ACC112 (cell line): ENCODE measurements around the gene ACOXL.

Source experiments
- H2AFZ ChIP-seq: fragments of 200-600 bp; sonication (generic); one replicate; pipeline ENCODE4 v1.6.0; 2017; ENCODE audit warnings: antibody characterized with exemption, low read length; ENCODE audit not compliant: unreplicated experiment
- H3K27ac ChIP-seq: fragments of 200-600 bp; sonication (generic); 2 replicates; pipeline ENCODE4 v1.5.1; 2014; ENCODE audit warnings: low read depth, mild to moderate bottlenecking, antibody characterized with exemption, low read length, moderate library complexity
- H3K27me3 ChIP-seq: fragments of 200-600 bp; sonication (generic); 2 replicates; pipeline ENCODE4 v1.6.1; 2014; ENCODE audit warnings: mild to moderate bottlenecking, antibody characterized with exemption, low read length, moderate library complexity, mixed read lengths; ENCODE audit not compliant: insufficient read depth
- H3K36me3 ChIP-seq: fragments of 200-600 bp; sonication (generic); 2 replicates; pipeline ENCODE4 v1.6.1; 2016; ENCODE audit warnings: mild to moderate bottlenecking, antibody characterized with exemption, low read length, moderate library complexity, mixed read lengths; ENCODE audit not compliant: insufficient read depth
- H3K4me1 ChIP-seq: fragments of 200-600 bp; sonication (generic); one replicate; pipeline ENCODE4 v1.6.1; 2016; ENCODE audit warnings: low read length, mixed read lengths; ENCODE audit not compliant: insufficient read depth, unreplicated experiment, control insufficient read depth
- H3K4me3 ChIP-seq: fragments of 200-600 bp; sonication (generic); 2 replicates; pipeline ENCODE4 v1.5.1; 2014; ENCODE audit warnings: mild to moderate bottlenecking, low read depth, low read length
- H3K79me2 ChIP-seq: fragments of 200-600 bp; sonication (generic); one replicate; pipeline ENCODE4 v1.6.0; 2016; ENCODE audit warnings: low read length; ENCODE audit not compliant: control insufficient read depth, unreplicated experiment, insufficient read depth

The ACOXL gene

DNA sequence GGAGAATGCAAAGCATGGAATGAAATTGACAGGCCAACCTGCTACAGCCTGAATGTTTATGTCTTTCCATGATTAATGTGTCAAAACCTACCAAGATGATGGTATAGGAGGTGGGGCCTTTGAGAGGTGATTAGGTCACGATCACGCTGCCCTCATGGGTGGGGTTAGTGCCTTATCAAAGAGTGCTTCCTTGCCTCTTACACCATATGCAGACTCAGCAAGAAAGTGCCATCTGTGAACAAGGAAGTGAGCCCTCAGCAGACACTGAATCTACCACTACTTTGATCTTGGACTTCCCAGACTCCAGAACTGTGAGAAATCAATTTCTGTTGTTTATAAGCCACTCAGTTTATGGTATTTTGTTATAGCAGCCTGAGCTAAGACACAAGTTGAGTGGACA, 240.9 kb downstream of the ACOXL start:
- H3K27ac ChIP-seq: no peak overlapping the region
- H3K79me2 ChIP-seq: no peaks in the 10 kb centered on the region
- no peaks in the 10 kb centered on the region for H3K36me3 ChIP-seq
- H2AFZ ChIP-seq: no peak overlapping the region
- H3K27me3 ChIP-seq: peaks cover 97% of the 10 kb centered on the region
- no peaks in the 10 kb centered on the region for H3K4me1 ChIP-seq
- H3K4me3 ChIP-seq: no peak overlapping the region

DNA sequence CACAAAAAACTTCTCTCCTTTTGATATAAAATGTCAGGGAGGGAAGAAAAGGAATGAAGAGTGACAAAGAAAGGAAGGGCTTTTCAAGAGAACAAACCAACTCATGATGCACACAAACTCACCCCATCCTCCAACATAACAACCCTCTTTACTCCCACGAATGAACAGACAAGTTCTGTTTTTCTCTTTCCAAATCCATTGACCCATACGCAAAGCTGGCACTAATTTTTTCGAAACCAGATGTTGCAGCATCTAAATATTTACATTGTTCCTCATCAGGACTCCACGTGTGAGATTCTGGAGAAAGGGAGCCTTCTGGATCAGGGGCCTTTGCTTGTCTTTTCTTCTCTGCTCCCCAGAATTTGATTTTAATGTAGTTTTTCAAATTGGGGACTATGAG, 245.0 kb downstream of the ACOXL start:
- Histone ChIP-seq H3K4me1 (no peaks in the 10 kb centered on the region), H3K79me2 (no peaks in the 10 kb centered on the region), H3K27ac (no peak overlapping the region), H3K4me3 (no peak overlapping the region), H2AFZ (no peak overlapping the region), H3K27me3 (peaks cover 72% of the 10 kb centered on the region), H3K36me3 (no peaks in the 10 kb centered on the region)

DNA sequence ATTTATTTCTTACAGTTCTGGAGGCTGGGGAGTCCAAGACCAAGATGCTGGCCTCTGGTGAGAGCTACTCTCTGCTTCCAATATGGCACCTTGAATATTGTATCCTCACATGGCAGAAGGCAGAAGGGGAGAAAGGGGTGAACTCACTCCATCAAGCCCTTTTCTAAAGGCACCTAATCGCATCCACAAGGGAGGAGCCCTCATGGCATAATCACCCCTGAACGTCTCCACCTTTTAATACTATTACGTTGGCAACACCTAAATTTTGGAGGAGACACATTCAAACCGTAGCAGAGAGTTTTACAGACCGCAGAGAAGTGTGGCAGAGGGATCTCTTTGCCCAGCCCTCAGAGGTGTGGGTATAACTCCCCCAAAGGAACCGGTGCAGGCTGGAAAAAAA, 245.8 kb downstream of the ACOXL start:
- Histone ChIP-seq H2AFZ (no peak overlapping the region), H3K79me2 (no peaks in the 10 kb centered on the region), H3K27ac (no peak overlapping the region), H3K4me3 (no peak overlapping the region), H3K36me3 (no peaks in the 10 kb centered on the region), H3K4me1 (no peaks in the 10 kb centered on the region), H3K27me3 (peaks cover 71% of the 10 kb centered on the region)

DNA sequence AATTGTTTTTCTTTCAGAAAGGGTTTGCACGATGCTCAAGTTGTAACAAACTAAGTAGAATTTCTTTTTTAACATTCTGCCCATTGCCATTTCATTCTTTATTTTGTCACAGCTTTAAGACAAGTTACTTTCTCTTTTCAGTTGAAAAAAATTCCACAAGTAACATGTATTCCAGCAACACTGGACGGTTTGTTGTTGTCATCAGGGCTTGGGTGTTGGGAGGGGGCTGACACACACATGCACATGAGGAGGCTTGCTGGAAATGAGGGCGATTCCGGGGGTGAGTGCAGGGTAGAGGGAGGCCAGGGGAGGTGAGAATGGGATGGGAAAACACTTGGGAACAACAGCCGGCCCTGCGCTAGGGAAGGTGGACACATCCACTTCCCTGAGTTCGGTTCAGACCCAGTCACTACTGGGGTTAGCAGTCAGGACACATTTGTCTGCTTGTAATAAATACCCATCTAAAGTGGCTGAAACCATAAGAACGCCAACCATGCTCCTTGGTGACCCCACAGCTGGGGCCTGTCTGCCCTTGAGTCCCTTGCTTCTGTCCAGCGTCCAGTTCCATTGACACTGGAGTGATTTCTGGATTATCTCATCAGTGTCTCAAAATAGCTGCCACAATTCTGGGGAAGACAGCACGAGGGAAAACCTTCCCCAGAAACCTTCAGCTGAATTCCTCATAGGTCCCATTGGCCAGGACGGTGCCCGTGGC, 246.5 kb downstream of the ACOXL start:
- Histone ChIP-seq H3K36me3 (no peaks in the 10 kb centered on the region), H3K79me2 (no peaks in the 10 kb centered on the region), H3K27ac (no peak overlapping the region), H2AFZ (no peak overlapping the region), H3K4me1 (no peaks in the 10 kb centered on the region), H3K27me3 (peaks cover 69% of the 10 kb centered on the region), H3K4me3 (no peak overlapping the region)

DNA sequence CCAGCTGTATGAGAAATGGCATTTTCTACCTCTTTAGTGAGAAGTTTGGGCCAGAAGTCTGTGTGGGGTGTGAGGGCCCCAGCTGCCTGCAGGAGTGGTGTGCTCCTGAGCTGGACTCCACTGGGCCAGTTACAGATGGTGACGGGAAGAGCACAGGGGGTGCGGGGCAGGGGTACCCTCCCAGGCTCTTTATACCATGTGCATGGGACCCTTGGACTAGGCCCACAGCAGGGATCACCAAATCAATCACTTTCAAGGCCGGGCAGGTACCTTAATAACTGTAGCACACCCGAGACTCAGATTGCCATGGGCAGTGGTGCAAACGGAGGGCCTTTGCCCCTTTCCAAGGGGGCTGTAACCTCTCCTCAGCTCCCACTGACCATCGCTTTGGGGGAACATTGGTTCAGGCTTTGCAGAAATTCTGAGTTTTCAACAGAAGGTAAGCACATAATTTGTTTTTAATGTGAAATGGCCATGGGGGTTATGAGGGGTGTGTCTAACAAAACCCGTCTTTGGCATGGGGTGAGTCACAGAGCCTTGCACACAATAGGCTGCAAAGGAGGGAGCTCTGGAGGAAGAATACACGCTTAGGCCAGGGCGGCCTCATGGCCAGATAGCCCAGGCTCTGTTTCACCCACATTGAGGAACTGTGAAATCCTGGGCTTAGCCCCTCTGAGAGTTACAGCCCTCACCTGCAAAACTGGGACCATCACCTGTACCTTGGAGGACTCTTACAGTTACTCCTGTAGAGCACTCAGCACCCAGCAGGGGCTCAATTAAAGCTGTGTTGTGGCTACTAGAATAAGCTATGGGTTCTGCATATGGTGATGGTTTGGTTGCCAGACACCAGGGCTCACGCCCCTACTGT, 247.3 kb downstream of the ACOXL start:
- H3K36me3 ChIP-seq: no peaks in the 10 kb centered on the region

DNA sequence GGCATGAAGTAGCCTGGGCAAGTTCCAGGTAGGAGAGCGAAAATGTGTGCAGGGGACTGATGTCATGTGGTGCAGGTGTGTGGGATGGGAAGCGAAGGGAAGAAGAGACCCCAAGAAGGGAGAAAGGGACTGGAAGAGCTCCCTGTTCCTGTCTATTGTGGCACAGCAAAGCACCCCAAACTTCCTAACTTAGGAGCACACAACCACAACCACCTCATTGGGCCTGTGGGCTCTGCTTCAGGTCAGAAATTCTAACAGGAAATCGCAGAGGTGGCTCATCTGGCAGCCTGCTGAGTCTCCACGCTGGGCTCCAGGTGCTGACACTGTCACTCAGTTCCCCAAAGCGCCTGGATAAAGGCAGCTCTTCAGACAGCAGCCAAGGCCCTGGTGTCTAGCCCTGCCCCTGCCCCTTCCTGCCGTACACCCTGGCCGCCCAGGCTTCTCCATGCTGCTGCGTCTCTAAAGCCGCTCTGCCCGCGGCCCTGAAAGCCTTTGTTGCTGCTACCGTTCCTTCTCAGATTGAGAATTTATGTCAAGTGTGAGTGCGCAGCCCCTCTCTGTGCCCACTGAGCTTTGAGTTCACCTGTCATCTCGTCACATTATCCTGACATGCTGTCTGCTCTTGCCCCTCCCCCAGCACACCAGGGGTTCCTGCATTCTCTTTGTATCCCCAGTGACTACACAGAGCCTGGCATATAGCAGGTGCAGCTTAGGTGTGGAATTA, 248.1 kb downstream of the ACOXL start:
- Histone ChIP-seq H3K4me1 (no peaks in the 10 kb centered on the region), H3K4me3 (no peak overlapping the region), H3K36me3 (no peaks in the 10 kb centered on the region), H3K27me3 (peaks cover 62% of the 10 kb centered on the region), H2AFZ (no peak overlapping the region), H3K27ac (no peak overlapping the region), H3K79me2 (no peaks in the 10 kb centered on the region)

More for the DNA sequence above, 247.3 kb downstream of the ACOXL start:
- H2AFZ ChIP-seq: no peak overlapping the region
- no peaks in the 10 kb centered on the region for H3K79me2 ChIP-seq
- H3K4me1 ChIP-seq: no peaks in the 10 kb centered on the region
- H3K27ac ChIP-seq: no peak overlapping the region
- no peak overlapping the region for H3K4me3 ChIP-seq
- peaks cover 66% of the 10 kb centered on the region for H3K27me3 ChIP-seq

DNA sequence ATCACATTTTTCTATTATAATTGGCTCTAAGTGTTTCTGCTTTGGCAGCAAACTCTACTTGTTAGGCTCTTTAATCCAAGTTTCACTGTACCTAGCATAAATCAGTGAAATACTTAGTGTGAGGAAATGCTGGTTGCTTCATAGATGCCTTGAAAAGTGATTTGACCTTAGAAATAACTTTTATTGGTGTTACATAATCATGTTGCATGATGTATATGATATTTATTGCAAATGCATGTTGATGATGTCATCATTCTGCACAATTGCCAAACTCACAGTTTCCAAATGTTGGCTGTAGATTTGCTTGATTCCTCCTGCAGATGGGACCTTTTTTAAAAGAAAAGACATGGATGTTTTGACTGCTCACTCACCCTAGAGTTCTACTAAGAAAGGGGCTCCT, 250.8 kb downstream of the ACOXL start:
- H2AFZ ChIP-seq: no peak overlapping the region
- H3K4me3 ChIP-seq: no peak overlapping the region
- no peaks in the 10 kb centered on the region for H3K36me3 ChIP-seq
- no peaks in the 10 kb centered on the region for H3K4me1 ChIP-seq
- H3K27me3 ChIP-seq: peaks cover 59% of the 10 kb centered on the region
- no peaks in the 10 kb centered on the region for H3K79me2 ChIP-seq
- no peak overlapping the region for H3K27ac ChIP-seq

DNA sequence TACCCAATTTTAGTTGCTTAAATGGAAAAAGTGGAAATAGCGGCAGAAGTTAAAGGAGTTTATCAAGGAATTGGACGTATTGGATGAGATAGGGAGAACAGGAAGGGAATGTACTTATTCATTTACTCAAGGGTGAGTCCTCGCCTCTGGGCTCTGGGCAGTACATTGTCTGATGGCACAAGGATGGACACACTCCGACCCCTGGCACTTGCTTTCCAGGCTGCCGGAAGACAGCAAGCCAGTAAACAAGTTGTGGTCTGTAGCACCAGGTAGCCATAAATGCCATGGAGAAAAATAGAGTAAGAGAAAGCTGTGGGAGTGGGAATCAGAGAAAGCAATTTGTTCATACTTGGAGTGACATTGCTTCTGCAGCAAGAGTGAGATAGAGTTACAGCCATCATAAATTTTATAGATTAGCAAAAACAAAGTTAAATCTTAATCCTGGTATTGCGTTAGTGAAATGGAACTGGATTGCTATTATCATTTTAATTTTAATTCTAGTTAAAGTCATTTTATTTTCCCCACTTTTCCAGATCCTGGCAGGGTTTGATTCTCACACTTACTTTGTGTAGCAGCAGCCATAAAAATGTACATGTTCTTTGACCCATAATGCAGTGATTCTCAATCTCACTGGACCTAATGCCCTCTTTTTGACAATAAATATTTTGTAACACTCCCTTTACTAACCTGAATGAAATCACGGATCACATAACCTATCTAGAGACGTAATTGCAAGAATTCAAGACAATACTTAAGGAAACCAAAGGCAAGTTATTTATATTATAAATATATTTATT, 252.5 kb downstream of the ACOXL start:
- H3K27ac ChIP-seq: no peak overlapping the region
- H3K79me2 ChIP-seq: no peaks in the 10 kb centered on the region
- no peak overlapping the region for H2AFZ ChIP-seq
- peaks cover 60% of the 10 kb centered on the region for H3K27me3 ChIP-seq
- no peak overlapping the region for H3K4me3 ChIP-seq
- H3K4me1 ChIP-seq: no peaks in the 10 kb centered on the region
- H3K36me3 ChIP-seq: no peaks in the 10 kb centered on the region

DNA sequence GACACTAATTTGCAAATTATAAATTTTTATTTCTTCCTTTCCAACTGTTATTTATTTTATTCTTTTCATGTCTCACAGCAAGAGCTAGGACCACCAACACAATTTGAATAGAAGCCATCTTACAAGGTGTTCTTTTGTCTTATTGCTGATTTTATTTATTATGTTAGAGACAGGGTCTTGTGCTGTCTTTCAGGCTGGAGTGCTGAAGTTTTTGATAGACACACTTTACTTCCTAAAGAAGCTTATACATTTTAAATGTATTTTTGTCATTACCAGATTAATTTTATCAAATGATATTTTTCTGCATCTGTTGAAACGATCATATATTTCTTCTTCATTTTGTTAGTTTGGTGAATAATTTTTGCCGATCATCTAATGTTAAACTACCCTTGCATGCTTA, 258.1 kb downstream of the ACOXL start:
- Histone ChIP-seq H3K36me3 (no peaks in the 10 kb centered on the region), H3K4me1 (peaks cover 6% of the 10 kb centered on the region), H3K79me2 (no peaks in the 10 kb centered on the region), H3K4me3 (no peak overlapping the region), H3K27me3 (peaks cover 79% of the 10 kb centered on the region), H2AFZ (no peak overlapping the region), H3K27ac (no peak overlapping the region)

DNA sequence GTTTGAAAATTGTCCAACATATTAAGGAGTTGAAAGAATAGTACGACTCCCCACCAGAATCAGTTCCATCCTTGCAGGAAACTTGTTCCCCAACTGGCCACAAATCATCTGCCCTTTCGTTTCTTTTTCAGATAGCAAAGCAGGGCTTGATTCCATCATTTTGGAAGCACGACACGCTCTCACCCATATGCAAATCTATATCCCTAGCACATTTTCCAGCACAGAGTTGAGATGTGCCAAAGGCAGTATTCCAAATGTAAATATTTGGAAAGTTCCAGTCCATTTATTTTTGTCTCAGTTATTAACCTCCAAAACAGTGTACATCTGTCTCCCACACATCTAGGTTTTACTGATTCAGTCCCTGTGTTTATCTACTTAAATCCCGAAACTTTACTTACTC, 259.5 kb downstream of the ACOXL start:
- peaks cover 6% of the 10 kb centered on the region for H3K4me1 ChIP-seq
- H3K4me3 ChIP-seq: no peak overlapping the region
- H3K27ac ChIP-seq: no peak overlapping the region
- H3K79me2 ChIP-seq: no peaks in the 10 kb centered on the region
- peaks cover 80% of the 10 kb centered on the region for H3K27me3 ChIP-seq
- H3K36me3 ChIP-seq: no peaks in the 10 kb centered on the region
- H2AFZ ChIP-seq: no peak overlapping the region
